HG03060 (cell line): ENCODE results near the gene SFT2D2.

Source experiments
- ATAC-seq: cut with Tn5 transposase; IDR thresholded peaks from one replicate; pipeline ENCODE4 v1.9.1; 2021; ENCODE audit warnings: low read depth, moderate number of reproducible peaks; ENCODE audit not compliant: unreplicated experiment

The SFT2D2 gene

DNA sequence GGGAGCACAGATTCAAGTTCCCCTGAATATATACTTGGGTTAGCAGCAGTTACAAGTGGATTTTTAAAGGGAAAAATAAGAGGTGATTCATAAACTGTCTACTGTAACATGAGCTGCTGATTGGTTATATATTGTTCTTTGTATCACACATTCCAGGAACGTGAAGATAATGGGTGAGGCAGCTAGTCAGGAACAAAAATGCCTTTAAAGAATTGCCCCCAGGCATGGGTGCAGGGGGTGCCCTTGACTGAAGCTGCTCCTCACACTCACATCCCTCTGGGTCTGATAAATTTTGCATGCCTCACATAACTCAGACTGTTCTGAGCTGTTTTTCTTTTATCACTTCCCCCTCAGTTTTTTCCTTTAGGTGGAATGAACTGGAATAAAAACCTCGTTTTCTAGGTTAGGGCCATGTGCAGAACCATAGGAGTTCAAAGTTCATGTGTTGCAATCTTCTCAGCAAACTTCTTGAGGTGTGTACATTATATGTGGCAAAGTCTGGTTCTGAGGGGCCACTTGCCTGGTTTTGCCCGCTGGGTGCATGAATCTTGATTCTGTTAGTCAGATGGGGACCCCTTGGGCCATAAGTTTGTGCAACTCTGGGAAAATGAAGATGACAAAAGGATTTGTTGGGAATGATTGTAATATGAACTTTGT is 76.0 kb downstream of the SFT2D2 start:
- ATAC-seq = no peak
